HG03558 (cell line): Measurements from ENCODE around the gene DACH1.

Source experiments
- ATAC-seq: cut with Tn5 transposase; IDR thresholded peaks from one replicate; pipeline ENCODE4 v1.9.1; 2021; ENCODE audit warnings: moderate number of reproducible peaks; ENCODE audit not compliant: unreplicated experiment; ENCODE audit errors: extremely low read depth

DACH1 gene

GRCh38 chr13:71722206-71722605 lies 144.8 kb downstream of the DACH1 start:
- no peak for ATAC-seq

- no peak for ATAC-seq
Observed at GRCh38 chr13:71721104-71721503, 145.9 kb downstream of the DACH1 start.

GRCh38 chr13:71718931-71719330 lies 148.1 kb downstream of the DACH1 start:
- ATAC-seq: no peak

DNA sequence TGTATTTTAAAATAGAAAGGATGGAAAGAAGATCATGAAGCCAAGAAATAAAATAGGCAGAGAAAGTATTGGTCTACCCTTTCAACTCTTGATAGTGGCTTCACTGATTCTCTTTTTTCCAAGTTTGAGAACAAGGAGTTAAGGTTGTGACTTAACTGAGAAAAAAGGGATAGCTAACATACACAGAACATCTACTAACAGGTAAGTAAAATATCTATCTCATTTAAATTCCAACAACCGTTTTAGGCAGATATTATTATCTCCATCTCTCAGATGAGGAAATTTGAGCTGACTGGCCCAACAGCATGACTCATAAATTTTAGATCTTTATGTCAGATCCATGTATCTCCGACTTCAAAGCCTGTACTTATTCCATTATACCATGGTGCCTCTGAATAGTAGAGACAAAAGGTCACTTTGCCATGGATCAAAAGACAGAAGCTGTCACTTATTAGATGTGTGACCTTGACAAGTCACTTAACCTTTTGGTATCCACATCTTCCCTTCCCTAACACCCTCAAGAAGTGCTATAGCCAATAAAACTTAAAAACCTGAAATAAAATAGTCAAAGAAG lies 152.1 kb downstream of the DACH1 start:
- no peak for ATAC-seq

DNA sequence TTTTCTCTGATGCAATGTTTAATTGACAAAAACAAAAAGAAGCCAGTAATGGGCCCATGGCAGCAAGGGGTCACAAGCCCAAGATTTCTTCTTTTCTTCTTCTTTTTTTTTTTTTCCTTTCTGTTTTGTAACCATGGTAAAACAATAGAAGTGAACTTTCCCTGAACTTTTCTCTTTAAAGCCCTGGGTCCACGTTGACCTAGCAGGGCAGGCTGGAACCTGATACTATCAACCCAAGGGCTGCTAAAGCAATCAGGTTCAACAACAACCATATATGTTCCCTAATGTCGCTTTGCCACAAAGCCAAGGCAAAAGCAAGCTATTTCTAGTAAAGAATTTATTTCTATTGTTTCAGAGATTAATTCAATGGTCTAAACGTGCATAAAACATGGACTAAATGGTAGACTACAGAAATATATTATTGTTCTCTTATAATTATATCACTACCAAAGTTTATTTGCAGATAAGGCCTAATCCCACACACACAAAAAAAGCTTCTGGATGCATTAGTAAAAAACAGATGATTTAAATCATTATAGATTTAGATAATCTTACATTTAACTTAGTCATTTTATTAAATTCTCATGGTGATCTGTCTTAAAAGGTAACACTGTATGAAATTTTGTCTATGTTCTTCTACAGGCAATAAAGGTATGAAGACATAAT lies 153.9 kb downstream of the DACH1 start:
- ATAC-seq: no peak

- no peak for ATAC-seq
Observed at GRCh38 chr13:71704656-71705055, 162.3 kb downstream of the DACH1 start.

DNA sequence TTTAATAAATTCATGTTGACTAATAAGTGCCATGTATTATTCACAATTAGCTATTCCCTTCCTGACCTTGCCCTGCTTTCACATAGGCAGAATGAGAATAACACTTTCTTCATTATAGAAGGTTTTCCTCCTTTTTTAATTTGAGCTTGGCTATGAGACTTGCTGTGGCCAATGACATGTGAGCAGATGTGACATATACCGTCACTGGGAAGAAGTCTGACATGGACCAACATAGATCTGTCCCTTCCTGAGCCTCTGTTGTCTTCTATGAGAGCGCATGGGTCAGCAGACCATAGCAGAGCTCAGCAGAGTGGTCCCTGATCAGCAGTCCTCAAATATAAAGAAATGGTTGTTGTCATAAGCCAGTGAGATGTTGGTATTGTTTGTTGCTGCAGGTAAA lies 163.9 kb downstream of the DACH1 start:
- ATAC-seq: no peak

- ATAC-seq: no peak
Observed at GRCh38 chr13:71702253-71702652, 164.8 kb downstream of the DACH1 start.

GRCh38 chr13:71701741-71702140 lies 165.3 kb downstream of the DACH1 start:
- ATAC-seq: no peak

- no peak for ATAC-seq
Observed at GRCh38 chr13:71699342-71699741, 167.7 kb downstream of the DACH1 start.

DNA sequence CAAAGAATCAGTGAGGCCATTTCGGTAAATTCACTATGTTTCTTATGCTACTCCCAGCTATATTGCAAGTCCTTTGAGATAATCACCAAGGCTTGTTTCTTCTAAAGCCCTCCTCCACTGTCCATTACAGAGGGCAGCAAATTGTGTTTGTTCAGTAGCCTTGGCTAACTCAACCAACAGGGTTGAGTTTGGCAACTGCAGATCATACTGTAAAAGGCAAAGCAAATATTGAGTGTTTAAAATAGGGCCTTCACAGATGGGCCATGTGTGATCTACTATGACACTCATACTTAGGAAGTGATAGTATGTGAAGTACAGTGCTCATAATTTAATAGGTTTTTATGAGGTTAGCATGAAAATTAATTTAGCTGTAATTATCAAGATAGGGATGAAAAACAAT lies 171.3 kb downstream of the DACH1 start:
- no peak for ATAC-seq

DNA sequence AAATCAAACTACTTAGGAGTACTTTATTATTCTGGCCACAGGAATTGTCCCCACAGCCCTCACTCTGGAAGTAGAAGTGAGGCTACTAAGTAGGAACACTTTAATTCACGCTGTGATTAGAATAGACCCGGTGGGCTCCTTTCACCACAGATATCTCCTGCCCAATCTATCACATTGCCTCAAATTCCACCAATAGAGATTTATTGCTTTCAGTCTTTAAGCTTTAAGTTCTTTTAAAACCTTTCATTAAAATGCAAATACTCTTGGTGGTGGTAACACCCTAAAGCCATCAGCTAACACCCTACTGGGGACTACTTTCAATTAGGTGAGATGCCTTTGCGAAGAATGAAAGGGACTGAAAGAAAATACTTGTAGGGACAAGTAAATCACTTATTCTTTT lies 181.9 kb downstream of the DACH1 start:
- ATAC-seq: no peak

GRCh38 chr13:71681901-71682613 lies 184.9 kb downstream of the DACH1 start:
- no peak for ATAC-seq

- no peak for ATAC-seq
Observed at GRCh38 chr13:71677124-71677523, 189.9 kb downstream of the DACH1 start.

DNA sequence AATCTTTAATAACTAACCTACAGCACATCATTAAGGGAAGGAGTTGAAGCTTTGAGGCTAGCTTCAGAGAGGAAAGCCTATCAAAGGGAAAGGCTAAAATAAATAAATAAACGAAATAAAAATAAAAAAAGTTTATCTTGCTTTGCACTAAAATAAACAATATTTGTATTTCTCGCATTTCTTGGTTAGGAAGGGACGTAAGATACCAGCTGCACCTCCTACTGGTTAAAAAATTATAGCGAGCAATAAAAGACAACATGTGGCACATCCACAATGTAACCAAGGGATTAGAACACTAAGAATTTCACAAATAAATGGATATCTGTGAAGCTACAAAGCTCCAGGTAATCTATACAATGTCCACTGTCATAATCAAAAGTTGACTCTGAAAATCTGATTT lies 194.5 kb downstream of the DACH1 start:
- no peak for ATAC-seq

- no peak for ATAC-seq
Observed at GRCh38 chr13:71663431-71663830, 203.6 kb downstream of the DACH1 start.

DNA sequence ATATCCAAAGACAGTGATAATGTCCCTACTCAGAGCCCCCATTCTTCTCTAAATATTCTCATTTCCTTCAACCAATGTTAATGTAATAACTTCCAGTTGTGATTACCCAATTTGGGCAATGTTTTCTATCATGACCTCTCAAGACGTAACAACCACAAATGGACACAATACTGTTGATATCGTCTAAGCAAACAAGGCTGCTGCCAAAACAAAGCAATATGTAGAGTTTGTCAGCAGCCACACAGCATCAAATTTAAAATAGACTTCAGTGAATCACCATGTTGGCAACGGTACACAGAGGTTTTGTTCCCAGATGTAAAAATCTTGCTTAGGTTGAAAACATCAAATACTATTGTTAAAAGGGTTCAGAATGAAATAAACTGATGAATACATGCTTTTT lies 205.1 kb downstream of the DACH1 start:
- no peak for ATAC-seq

DNA sequence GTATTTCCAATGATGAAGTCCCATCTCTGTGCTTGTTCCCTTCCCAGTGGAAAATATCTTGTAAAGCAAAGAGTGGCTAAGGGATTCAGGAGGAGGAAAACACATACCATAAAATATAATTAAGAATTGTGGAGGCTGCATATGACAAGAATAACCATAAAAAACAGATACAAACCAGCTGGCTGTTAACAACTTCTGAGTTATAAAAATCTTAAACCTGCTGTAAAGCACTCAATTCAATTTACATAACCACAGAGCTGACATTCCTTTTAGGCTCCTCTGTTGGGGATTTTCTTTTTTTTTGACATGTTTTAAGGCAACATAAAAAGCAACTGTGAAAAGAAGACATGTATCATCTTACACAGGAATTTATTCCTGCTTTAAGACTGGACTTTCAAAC lies 207.6 kb downstream of the DACH1 start:
- ATAC-seq: no peak

GRCh38 chr13:71645467-71645866 lies 221.5 kb downstream of the DACH1 start:
- no peak for ATAC-seq

GRCh38 chr13:71644579-71644978 lies 222.4 kb downstream of the DACH1 start:
- no peak for ATAC-seq

DNA sequence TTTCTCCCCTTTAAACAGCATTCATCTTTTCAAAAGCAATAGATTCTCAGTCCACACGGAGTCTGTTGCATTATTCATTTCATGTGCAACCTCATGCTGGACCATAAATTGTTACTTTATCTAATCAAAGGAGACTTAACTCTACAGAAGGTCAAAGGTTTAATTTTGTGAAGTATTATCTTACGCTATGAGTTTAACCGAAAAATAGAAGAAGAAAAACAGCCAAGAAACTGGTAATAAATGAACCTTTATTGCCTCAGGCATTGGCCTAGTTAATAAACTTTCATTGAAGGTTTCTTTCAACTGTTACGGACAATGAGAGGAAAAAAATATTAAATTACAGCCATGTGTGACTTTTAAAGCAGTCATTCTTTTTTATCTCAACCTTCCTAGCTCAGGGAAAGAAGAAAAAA lies 223.6 kb downstream of the DACH1 start:
- no peak for ATAC-seq

DNA sequence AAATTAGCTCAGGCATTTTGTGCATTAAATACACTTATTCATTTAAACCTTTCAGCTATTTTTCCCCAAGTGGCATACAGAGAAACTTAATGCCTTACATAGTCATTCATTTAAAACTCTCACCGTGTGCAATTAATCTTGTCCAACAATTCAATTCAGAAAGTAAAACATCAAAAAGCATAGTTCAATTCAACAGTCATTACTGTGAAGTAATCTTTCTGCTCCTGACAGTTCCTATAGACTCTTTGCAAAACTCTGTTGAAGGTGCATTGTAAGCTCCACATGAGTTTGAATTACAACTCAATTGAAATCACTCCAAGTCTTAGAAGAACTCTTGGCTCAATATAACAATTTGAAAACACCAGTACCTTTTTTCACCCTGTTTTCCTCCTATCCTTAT lies 228.3 kb downstream of the DACH1 start:
- no peak for ATAC-seq
